Tibial nerve (tissue), 4 donors: ENCODE results near the gene CELA2B. TPM values are rescaled to one million over a fixed set of nuclear protein-coding genes. Genes with fewer than 3 reads are reported as not detected.

Experiments used
- DNase-seq, 2 donors: peaks; one replicate each; pipeline ENCODE4 v3.0.0-alpha.2; 2019; ENCODE audit warnings: low spot score in 2 of 2
- H3K27ac ChIP-seq, 4 donors: fragments of 200-600 bp; sonication (generic) in 3 of 4; one replicate each; pipeline ENCODE4 v1.5.1; 2017 to 2019; ENCODE audit warnings: mild to moderate bottlenecking in 1 of 4
- H3K27me3 ChIP-seq, 2 donors: fragments of 200-600 bp; sonication (generic) in 1 of 2; one replicate each; pipeline versions ENCODE4 v1.5.1 to v1.6.0; 2017 to 2019
- H3K36me3 ChIP-seq, 3 donors: fragments of 200-600 bp; sonication (generic); one replicate each; pipeline ENCODE4 v1.5.1; 2018 to 2019
- H3K4me1 ChIP-seq, 4 donors: fragments of 200-600 bp; sonication (generic) in 3 of 4; one replicate each; pipeline ENCODE4 v1.5.1; 2017 to 2019
- H3K4me3 ChIP-seq, 4 donors: fragments of 200-600 bp; sonication (generic) in 3 of 4; one replicate each; pipeline ENCODE4 v1.5.1; 2017 to 2019; ENCODE audit warnings: mild to moderate bottlenecking in 1 of 4, moderate library complexity in 1 of 4
- H3K9me3 ChIP-seq, 4 donors: fragments of 200-600 bp; sonication (generic) in 3 of 4; one replicate each; pipeline ENCODE4 v1.5.1; 2017 to 2019
- CTCF ChIP-seq, 5 experiments: fragments of 200-600 bp in 3 of 5; fragments of 450-650 bp in 2 of 5; sonication (generic) in 3 of 5; IDR thresholded peaks; one replicate each; pipeline ENCODE4 v1.5.1; 2016 to 2019; ENCODE audit warnings: antibody characterized with exemption in 5 of 5, mild to moderate bottlenecking in 3 of 5, moderate library complexity in 2 of 5
- EP300 ChIP-seq, 2 donors: sonication (generic); formaldehyde crosslinking; IDR thresholded peaks; one replicate each; pipeline ENCODE4 v1.6.1; 2017; ENCODE audit warnings: antibody characterized with exemption in 2 of 2, mild to moderate bottlenecking in 1 of 2
- POLR2A ChIP-seq, 2 donors: fragments of 450-650 bp; IDR thresholded peaks; one replicate each; pipeline ENCODE4 v1.6.1; 2017; ENCODE audit warnings: antibody characterized with exemption in 2 of 2, mild to moderate bottlenecking in 2 of 2, moderate library complexity in 2 of 2
- WGBS, 2 donors: methylation state at CpG; one replicate each; pipeline ENCODE4 v1.1.5; 2018; 5-methylcytosine and 5-hydroxymethylcytosine counted together
- total RNA-seq, 4 donors: library from RNA; depleted of rRNA; stranded (reverse); fragments of >200 nt; gene quantifications; one replicate each; pipeline ENCODE4 v1.1.0, GENCODE V29; 2016

Gene CELA2B
- total RNA-seq, 4 donors from 2014 or later, result not detected

- Histone ChIP-seq H3K9me3 (no peaks in the 10 kb centered on the region), H3K27ac (no peak overlapping the region), H3K4me3 (no peak overlapping the region), H3K4me1 (peaks cover 3 to 23% (median 6%) of the 10 kb centered on the region in 4 donors), H3K27me3 (no peaks in the 10 kb centered on the region), H3K36me3 (peaks cover 0 to 36% (median 0%) of the 10 kb centered on the region in 3 donors)
- 92 to 97% methylated on average over 4 of the region's 4 CpGs for whole genome bisulfite sequencing, 2 donors
- DNase-seq, result no peak
- TF ChIP-seq CTCF (IDR thresholded peaks at IDR 0.05) (no peak), EP300 (IDR thresholded peaks at IDR 0.05) (no peak), POLR2A (IDR thresholded peaks at IDR 0.05) (no peak)
Observed at GRCh38 chr1:15531003-15531402, 55.1 kb downstream of the CELA2B start.

- DNase-seq, result no peak
- no peak for TF ChIP-seq POLR2A (IDR thresholded peaks at IDR 0.05)
- no peak for TF ChIP-seq EP300 (IDR thresholded peaks at IDR 0.05)
- TF ChIP-seq CTCF (IDR thresholded peaks at IDR 0.05), result no peak
- no peaks in the 10 kb centered on the region for H3K9me3 ChIP-seq
- H3K27me3 ChIP-seq, result no peaks in the 10 kb centered on the region
- H3K4me3 ChIP-seq, result no peak overlapping the region
- H3K27ac ChIP-seq, result no peak overlapping the region
- H3K36me3 ChIP-seq, result peaks cover 0 to 43% (median 0%) of the 10 kb centered on the region in 3 donors
- 73 to 81% methylated on average over 2 of the region's 2 CpGs for WGBS, 2 donors
- peaks cover 3 to 20% (median 5%) of the 10 kb centered on the region in 4 donors for H3K4me1 ChIP-seq
Observed at GRCh38 chr1:15531682-15532081, 55.8 kb downstream of the CELA2B start.

GRCh38 chr1:15538771-15539170 is 62.9 kb downstream of the CELA2B start:
- Histone ChIP-seq H3K27ac (no peak overlapping the region), H3K9me3 (no peaks in the 10 kb centered on the region), H3K4me1 (no peaks in the 10 kb centered on the region), H3K4me3 (no peak overlapping the region), H3K36me3 (peaks cover 4 to 92% (median 9%) of the 10 kb centered on the region in 3 donors), H3K27me3 (no peaks in the 10 kb centered on the region)
- DNase-seq, result no peak
- WGBS, 2 donors, result 67 to 85% methylated on average over 6 of the region's 6 CpGs
- TF ChIP-seq CTCF (IDR thresholded peaks at IDR 0.05) (no peak), EP300 (IDR thresholded peaks at IDR 0.05) (no peak), POLR2A (IDR thresholded peaks at IDR 0.05) (no peak)

GRCh38 chr1:15540186-15540585 is 64.3 kb downstream of the CELA2B start:
- no peak for DNase-seq
- no peak for TF ChIP-seq POLR2A (IDR thresholded peaks at IDR 0.05)
- TF ChIP-seq EP300 (IDR thresholded peaks at IDR 0.05), result no peak
- no peak for TF ChIP-seq CTCF (IDR thresholded peaks at IDR 0.05)
- Histone ChIP-seq H3K4me3 (no peak overlapping the region), H3K27me3 (no peaks in the 10 kb centered on the region), H3K27ac (no peak overlapping the region), H3K36me3 (peaks cover 4 to 92% (median 9%) of the 10 kb centered on the region in 3 donors), H3K9me3 (no peaks in the 10 kb centered on the region), H3K4me1 (no peaks in the 10 kb centered on the region)
- 83 to 86% methylated on average over 8 of the region's 8 CpGs for WGBS, 2 donors

Other genes starting within 250 kb of the CELA2B start
- gene FHAD1, start 228.9 kb upstream of the CELA2B start, total RNA-seq, result under 1 TPM in 2 of 4 donors, not detected in 2; 0.30 to 0.63 TPM
- 10 to 100 TPM; 17.0 to 61.5 (median 29.6) TPM for gene EFHD2, start 66.2 kb upstream of the CELA2B start, total RNA-seq
- 1 to 10 TPM in 3 of 4 donors, under 1 TPM in 1; 0.98 to 5.7 (median 1.9) TPM for gene CTRC, start 37.7 kb upstream of the CELA2B start, total RNA-seq
- 1 to 10 TPM in 3 of 4 donors, under 1 TPM in 1; 0.42 to 9.3 (median 1.5) TPM for gene CELA2A, start 19.4 kb upstream of the CELA2B start, total RNA-seq
- 10 to 100 TPM; 39.6 to 82.8 (median 51.7) TPM for gene CASP9, start 48.1 kb downstream of the CELA2B start, total RNA-seq
- gene DNAJC16, start 50.7 kb downstream of the CELA2B start, total RNA-seq, result 10 to 100 TPM; 11.4 to 35.0 (median 26.3) TPM
- not detected for gene AGMAT, start 108.9 kb downstream of the CELA2B start, total RNA-seq
- 10 to 100 TPM; 41.7 to 79.8 (median 61.8) TPM for gene DDI2, start 141.4 kb downstream of the CELA2B start, total RNA-seq
- 10 to 100 TPM; 54.0 to 80.4 (median 57.1) TPM for gene PLEKHM2, start 208.2 kb downstream of the CELA2B start, total RNA-seq